Progenitor cell of endocrine pancreas (in vitro differentiated cells): Measurements from ENCODE around the gene ZNF775. TPM values are rescaled to one million over a fixed set of nuclear protein-coding genes. Genes with fewer than 3 reads are reported as not detected.

Experiments used
- DNase-seq: peaks from one replicate; pipeline ENCODE4 v3.0.0; 2021; ENCODE audit warnings: low spot score; ENCODE audit not compliant: unreplicated experiment
- H3K27ac Mint-ChIP-seq: 2 replicates; pipeline ENCODE4 v1.8.0; 2021; ENCODE audit warnings: mild to moderate bottlenecking, moderate library complexity, mixed read lengths
- H3K27me3 Mint-ChIP-seq: 2 replicates; pipeline ENCODE4 v1.8.0; 2021; ENCODE audit warnings: mixed read lengths
- H3K36me3 Mint-ChIP-seq: 2 replicates; pipeline ENCODE4 v1.8.0; 2022; ENCODE audit warnings: mixed read lengths; ENCODE audit not compliant: insufficient read depth
- H3K4me1 Mint-ChIP-seq: 2 replicates; pipeline ENCODE4 v1.8.0; 2021; ENCODE audit warnings: low read depth, mixed read lengths
- H3K4me3 Mint-ChIP-seq: 2 replicates; pipeline ENCODE4 v1.8.0; 2021; ENCODE audit warnings: low read depth, mild to moderate bottlenecking, moderate library complexity, mixed read lengths
- H3K9me3 Mint-ChIP-seq: 2 replicates; pipeline ENCODE4 v1.8.0; 2021; ENCODE audit warnings: low read depth, mixed read lengths
- total RNA-seq: library from RNA; stranded (reverse); gene quantifications from 2 replicates; pipeline ENCODE4 v1.2.1, GENCODE V29; 2021
- TF ChIP-seq, protein P1 (sequence below): fragments of 200-600 bp; sonication (generic); IDR thresholded peaks from one replicate; pipeline ENCODE4 v1.5.0; 2021; ENCODE audit warnings: antibody characterized with exemption, mild to moderate bottlenecking; ENCODE audit not compliant: unreplicated experiment

Gene ZNF775
- total RNA-seq, 1 donor from 2014 or later, result 10.8 TPM

DNA sequence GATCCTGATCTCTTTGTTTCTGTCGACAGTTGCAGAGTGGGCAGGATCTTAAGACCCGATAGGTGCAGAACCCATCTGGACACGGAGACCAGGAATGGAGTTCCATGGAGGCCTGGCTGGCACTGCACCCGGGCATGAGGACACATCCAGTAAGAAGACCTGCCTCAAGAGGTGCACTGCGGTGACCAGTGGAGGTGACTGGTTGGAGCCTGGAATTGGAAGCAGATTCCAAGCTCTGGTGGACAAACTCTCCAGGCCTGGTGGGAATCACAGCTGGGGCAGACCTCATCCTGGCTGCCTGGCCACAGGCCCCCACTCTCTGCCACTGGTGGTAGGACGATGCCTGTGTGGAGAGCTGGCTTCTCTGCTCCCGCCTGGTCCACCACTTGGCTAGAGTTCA is 31.0 kb downstream of the ZNF775 start:
- DNase-seq, result no peak
- Mint-ChIP-seq H3K27me3 (peaks cover 6% of the 10 kb centered on the region), H3K27ac (no peak overlapping the region), H3K9me3 (no peaks in the 10 kb centered on the region), H3K4me1 (peaks cover 16% of the 10 kb centered on the region), H3K4me3 (no peak overlapping the region), H3K36me3 (peaks cover 4% of the 10 kb centered on the region)
- TF ChIP-seq, protein P1, sequence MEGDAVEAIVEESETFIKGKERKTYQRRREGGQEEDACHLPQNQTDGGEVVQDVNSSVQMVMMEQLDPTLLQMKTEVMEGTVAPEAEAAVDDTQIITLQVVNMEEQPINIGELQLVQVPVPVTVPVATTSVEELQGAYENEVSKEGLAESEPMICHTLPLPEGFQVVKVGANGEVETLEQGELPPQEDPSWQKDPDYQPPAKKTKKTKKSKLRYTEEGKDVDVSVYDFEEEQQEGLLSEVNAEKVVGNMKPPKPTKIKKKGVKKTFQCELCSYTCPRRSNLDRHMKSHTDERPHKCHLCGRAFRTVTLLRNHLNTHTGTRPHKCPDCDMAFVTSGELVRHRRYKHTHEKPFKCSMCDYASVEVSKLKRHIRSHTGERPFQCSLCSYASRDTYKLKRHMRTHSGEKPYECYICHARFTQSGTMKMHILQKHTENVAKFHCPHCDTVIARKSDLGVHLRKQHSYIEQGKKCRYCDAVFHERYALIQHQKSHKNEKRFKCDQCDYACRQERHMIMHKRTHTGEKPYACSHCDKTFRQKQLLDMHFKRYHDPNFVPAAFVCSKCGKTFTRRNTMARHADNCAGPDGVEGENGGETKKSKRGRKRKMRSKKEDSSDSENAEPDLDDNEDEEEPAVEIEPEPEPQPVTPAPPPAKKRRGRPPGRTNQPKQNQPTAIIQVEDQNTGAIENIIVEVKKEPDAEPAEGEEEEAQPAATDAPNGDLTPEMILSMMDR, result no peak

DNA sequence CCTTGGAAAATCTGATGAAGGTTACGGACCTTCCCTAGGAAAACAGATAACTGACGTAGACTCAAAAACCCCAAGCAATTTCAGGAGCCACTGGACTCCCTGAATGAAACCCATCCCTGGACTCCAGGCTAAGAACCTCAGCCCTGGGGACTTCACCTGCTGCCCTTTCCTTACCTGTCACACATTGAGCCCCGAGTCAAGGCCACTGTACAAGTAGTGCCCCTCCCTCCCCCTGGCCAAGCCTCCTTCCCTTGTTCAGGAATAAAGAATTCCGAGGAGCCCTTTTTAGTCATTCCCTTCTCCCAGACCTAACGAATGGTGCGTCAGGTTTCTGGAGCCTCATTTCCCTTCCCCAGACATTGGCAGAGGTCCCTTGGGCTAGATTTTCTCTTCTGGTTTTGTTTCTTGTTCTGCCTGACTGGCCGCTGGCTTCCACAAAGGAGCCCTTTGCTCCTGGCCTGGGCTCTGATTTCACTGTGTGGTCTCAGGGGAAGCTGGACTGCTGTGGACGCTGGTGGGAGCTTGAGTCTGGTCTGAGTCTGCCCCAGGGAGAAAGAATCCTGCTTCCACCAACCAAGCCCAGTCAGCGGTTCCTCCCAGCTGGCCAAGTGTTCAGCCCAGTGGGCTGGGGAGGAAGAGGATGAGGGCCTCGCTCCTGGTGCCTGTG is 31.7 kb downstream of the ZNF775 start:
- TF ChIP-seq, protein P1, result no peak
- no peak overlapping the region for H3K4me3 Mint-ChIP-seq
- H3K27ac Mint-ChIP-seq, result peak overlapping the region; percentile 73
- no peak for DNase-seq
- peaks cover 4% of the 10 kb centered on the region for H3K36me3 Mint-ChIP-seq
- peaks cover 17% of the 10 kb centered on the region for H3K4me1 Mint-ChIP-seq
- no peaks in the 10 kb centered on the region for H3K9me3 Mint-ChIP-seq
- peaks cover 6% of the 10 kb centered on the region for H3K27me3 Mint-ChIP-seq

DNA sequence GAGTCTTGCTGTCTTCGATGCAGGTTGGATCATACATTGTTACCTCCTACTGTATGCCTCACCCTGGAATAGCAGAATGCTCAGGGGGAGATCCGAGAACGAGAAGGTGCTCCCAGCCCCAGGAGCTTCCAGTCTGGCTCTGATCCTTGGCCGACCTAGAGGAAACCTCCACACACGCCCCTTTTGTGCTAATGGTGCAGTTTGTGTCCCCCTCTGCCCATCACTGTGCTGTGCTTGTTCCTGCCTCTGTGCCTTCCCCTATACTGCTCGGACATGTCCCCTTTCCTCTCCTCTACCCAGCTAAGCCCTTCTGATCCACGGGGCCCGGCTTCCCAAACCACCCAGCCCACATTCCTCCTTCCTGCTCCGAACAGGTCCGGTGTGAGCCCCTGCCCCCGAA is 32.5 kb downstream of the ZNF775 start:
- Mint-ChIP-seq H3K9me3 (no peaks in the 10 kb centered on the region), H3K4me3 (no peak overlapping the region), H3K27ac (no peak overlapping the region), H3K36me3 (peaks cover 4% of the 10 kb centered on the region), H3K4me1 (peaks cover 10% of the 10 kb centered on the region), H3K27me3 (peaks cover 6% of the 10 kb centered on the region)
- no peak for DNase-seq
- TF ChIP-seq, protein P1, result no peak

DNA sequence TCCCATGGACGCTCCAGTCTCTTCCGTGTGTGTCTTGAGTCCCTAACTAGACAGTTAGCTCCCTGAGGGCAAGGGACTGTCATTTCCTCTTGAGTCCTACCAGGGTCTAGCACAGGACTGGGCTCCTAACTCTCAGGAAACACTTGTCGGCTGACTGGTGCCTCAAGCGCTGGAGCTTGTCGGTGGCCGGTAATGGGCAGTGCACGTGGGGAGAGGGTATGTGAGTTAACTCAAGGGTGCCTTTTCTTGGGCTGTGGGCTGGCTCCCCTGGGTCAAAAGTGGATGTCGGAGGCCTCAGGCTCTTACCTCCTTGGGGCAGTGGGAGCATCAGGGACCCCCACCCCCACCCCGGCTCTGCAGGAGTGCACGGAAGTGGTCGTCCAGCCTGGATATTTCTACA is 32.9 kb downstream of the ZNF775 start:
- DNase-seq, result no peak
- no peak overlapping the region for H3K4me3 Mint-ChIP-seq
- no peaks in the 10 kb centered on the region for H3K9me3 Mint-ChIP-seq
- TF ChIP-seq, protein P1, result no peak
- H3K27me3 Mint-ChIP-seq, result peaks cover 6% of the 10 kb centered on the region
- H3K27ac Mint-ChIP-seq, result no peak overlapping the region
- H3K36me3 Mint-ChIP-seq, result peaks cover 3% of the 10 kb centered on the region
- H3K4me1 Mint-ChIP-seq, result peaks cover 6% of the 10 kb centered on the region

DNA sequence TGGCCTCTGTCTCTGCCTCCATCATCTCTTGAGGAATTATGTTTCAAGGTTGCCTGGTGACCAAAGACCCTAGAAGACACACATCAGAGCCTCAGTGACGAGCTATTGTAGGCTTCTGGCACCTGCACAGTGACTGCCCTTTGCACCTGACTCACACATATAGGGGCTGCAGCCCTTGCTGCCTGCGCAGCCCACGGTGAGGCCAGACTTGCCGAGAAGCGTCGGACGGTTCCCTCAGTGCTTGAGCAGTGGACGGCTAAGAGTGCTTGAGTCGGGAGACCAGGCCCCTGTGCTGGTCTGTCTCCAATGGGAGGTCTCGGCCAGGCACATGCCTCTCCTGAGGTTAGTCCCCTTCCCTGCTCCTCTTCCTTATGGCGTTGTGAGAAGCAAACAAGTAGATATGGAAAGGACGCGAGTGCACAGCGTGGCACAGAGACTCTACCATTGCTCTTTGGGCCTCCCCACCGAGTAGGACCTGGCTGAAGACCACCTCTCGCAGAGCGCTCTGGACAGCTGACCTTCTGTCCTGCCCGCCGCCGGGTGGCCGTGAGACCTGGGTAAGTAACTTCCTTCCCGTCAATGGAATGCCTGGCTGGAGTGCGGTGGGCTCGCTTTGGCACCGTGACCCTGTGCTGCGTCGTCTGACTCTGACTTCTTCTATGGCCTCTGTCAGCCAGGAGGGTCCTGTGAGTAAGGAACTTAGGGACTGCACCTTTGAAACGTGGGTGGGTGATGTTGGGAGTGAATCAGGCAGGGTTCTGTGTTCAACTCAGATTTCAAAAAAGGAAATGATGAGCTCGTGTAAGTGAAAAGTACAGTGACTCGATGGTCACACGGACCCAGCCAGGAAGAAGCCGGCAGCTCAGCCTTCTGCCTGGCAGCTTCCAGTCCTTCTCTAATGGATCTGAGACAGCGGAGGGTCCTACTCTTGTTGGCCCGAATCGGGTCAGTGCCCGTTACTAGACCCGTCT is 33.7 kb downstream of the ZNF775 start:
- TF ChIP-seq, protein P1, result no peak
- Mint-ChIP-seq H3K4me1 (peaks cover 5% of the 10 kb centered on the region), H3K4me3 (no peak overlapping the region), H3K27me3 (peaks cover 6% of the 10 kb centered on the region), H3K27ac (peak overlapping the region; percentile 43), H3K36me3 (peaks cover 1% of the 10 kb centered on the region), H3K9me3 (no peaks in the 10 kb centered on the region)
- no peak for DNase-seq
